Activated naive CD4-positive, alpha-beta T cell treated with Interleukin-2 at 50 U/mL for 16 hours (primary cell): Measurements from ENCODE around the gene GSE1.

Experiments
- DNase-seq: peaks from one replicate; pipeline ENCODE4 v3.0.0-alpha.2; 2020

Gene GSE1

GRCh38 chr16:85683363-85683762 lies 70.2 kb downstream of the GSE1 start:
- DNase-seq, result no peak

DNA sequence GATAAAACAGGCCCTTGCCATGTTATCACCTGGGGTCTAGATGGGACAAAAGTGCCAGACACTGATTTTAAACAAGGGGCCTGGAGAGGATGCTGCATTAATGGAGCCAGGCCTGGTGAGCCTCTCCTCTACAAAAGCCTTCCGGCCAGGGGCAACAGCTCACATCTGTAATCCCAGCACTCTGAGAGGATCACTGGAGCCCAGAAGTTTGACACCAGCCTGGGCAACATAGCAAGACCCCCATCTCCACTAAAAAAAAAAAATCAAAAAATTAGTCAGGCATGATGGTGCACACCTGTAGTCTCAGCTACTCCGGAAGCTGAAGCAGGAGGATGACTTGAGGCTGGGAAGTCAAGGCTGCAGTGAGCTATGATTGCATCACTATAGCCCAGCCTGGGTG lies 72.1 kb downstream of the GSE1 start:
- DNase-seq, result no peak

GRCh38 chr16:85686912-85687591 lies 73.9 kb downstream of the GSE1 start:
- no peak for DNase-seq

- DNase-seq, result no peak
Measured at GRCh38 chr16:85687651-85688471, 74.7 kb downstream of the GSE1 start.

- peak; percentile 92 for DNase-seq
Measured at GRCh38 chr16:85688586-85689284, 75.6 kb downstream of the GSE1 start, which contains the start of gene GINS2. GINS2 (minus strand) TSS chr16:85688954; CDS start chr16:85688898, 56 bp downstream.

DNA sequence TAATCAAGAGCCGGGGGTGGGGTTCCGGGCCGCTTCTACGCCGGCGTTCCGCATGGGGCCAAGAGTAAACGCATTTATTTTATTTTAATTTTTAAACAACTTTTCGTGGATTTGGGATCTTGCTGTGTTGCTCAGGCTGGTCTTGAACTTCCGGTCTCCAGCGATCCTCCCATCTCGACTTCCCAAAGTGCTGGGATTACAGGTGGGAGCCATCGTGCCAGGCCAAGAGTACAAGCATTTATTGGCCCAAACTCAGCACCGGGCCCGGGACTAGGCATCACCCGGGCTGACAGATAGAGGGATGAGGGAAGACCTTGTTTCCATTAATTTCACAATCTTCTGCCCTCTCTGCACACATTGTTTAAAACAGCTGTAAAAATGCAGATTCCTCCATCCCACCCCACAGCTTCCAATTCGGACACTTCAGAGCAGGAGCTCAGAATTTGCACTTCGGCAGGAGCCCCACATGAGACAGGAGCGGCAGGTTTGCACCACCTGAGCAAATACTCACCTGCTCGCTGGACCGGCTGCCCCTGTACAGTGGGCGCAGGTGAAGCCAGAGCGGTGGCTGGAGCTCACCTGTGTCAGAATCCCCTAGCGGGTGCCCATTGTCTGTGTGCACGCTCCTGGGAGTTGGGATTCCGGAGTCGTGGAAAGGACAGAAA lies 76.3 kb downstream of the GSE1 start:
- DNase-seq, result no peak

GRCh38 chr16:85689950-85690320 lies 76.8 kb downstream of the GSE1 start:
- DNase-seq, result no peak

DNA sequence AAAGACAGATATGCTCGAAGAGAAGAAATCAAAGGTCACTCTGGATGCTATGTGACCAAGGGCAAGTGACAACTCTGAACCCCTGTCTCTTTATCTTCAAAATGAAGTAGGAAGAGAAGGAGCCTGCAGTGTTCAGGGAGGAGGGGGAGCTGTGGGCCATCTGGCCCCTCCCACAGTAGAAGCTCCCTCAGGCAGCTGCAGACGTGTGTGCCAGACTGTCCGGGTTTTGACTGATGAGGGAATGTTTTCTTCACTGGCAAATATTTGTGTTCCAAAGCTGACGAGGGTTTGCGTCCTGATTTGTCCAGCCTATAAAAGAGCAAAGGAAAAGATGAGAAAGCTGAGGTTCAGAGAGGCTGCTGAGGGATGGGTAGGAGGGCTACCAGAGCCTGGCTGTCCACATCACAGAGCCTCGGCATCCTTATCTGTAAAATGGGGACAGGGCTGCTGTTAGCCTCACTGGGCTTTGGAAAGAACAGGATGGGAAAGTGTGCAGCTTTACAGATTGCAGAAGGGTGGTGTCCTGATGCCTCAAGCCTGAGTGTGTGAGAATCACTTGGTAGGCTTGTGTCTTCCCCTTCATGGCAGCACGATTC lies 77.4 kb downstream of the GSE1 start:
- DNase-seq, result no peak

DNA sequence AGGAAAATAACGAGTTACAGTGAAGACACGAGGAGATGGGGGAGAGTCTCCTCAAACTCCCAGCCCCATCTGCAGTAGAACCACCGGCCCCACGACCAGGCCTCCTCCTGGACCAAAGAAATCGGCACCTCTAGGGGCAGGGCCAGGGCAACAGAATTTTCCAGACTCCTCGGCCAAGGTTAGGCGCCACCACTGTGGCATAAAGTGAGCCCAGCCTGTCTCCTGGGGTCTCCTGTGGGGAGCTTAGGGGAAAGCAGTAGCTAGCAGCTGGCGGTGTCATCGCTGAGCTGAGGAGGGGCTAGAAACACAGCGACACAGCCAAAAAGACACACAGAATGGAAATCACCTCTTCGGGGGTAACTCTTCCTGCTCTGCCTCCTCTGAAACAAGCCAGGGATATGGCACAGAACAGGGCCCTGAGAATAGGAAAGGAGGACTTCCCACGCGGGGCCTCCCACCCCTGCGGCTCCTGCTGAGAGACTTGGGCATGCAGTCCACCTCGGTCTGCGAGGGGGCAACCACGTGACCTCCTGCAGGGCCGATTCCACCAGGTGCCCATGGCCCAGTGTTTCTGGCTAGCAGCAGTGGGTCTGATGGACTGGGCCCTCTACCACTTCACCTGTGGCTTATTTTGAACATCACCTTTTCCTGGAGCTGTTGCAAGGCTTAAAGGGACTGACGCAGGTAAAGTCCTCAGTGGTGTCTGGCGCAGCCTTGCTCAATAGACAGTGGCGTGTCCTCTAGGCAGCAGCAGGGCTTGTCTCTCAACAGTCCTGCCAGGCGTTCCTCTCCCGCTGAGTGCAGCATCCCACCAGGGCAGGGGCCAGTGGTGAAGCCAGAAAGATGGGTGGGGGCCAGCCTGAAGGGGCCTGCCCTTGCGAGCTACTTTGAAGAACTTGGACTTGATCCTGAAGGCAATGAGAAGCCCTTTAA lies 82.3 kb downstream of the GSE1 start:
- no peak for DNase-seq

GRCh38 chr16:85696781-85697180 lies 83.7 kb downstream of the GSE1 start:
- no peak for DNase-seq

DNA sequence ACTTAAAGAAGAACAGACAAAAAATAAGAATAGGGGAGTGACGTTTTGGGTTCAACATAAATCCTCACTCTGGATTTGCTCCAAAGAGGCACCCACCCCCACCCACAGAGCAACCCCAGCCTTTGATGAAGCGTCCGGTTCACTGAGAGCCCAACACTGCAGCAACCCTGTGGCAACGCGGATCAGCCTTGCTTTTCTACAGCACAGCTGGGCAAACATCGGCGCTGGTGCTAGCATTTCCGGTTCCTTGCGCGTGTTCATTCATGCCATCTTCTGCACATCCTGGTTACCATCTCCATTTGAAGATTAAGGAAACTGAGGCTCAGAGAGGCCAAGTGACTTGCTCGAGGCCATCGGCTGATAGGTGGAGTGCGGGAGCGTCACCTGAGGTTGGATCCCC lies 84.3 kb downstream of the GSE1 start:
- no peak for DNase-seq

- DNase-seq, result no peak
Measured at GRCh38 chr16:85698459-85698891, 85.4 kb downstream of the GSE1 start.

DNA sequence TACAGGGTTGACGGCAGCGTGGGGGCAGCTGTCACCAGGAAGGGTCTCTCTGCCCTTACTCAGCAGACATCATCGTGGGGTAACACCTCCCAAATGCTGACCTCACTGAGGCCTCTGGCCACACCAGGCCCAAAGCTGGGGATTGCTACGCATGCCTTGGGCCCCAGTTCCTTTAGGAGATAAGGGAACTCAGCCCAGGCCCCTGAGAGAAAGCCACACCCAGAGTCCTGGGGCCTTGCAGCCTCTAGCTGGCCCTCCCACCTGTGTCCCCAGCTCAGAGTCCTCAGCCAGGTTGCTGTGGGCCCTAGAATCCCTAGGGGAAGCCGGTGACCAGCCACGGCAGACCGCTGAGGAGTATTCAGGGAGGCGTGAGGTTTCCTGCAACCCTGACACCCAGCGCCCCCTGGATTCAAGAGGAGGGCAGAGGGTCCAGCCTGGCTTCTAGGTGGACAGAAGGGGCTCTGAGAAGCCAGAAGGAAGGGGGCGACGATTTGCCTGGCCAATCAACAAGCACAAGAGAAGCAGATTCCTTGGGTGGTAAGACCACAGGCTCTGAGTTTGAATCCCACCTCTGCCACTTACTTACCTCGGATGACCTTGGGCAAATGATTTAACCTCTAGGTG lies 85.9 kb downstream of the GSE1 start:
- no peak for DNase-seq

GRCh38 chr16:85699628-85700027 lies 86.5 kb downstream of the GSE1 start:
- no peak for DNase-seq

GRCh38 chr16:85704011-85704410 lies 90.9 kb downstream of the GSE1 start:
- DNase-seq, result no peak

- no peak for DNase-seq
Measured at GRCh38 chr16:85704900-85705846, 92.1 kb downstream of the GSE1 start.

- no peak for DNase-seq
Measured at GRCh38 chr16:85706449-85707034, 93.4 kb downstream of the GSE1 start.

DNA sequence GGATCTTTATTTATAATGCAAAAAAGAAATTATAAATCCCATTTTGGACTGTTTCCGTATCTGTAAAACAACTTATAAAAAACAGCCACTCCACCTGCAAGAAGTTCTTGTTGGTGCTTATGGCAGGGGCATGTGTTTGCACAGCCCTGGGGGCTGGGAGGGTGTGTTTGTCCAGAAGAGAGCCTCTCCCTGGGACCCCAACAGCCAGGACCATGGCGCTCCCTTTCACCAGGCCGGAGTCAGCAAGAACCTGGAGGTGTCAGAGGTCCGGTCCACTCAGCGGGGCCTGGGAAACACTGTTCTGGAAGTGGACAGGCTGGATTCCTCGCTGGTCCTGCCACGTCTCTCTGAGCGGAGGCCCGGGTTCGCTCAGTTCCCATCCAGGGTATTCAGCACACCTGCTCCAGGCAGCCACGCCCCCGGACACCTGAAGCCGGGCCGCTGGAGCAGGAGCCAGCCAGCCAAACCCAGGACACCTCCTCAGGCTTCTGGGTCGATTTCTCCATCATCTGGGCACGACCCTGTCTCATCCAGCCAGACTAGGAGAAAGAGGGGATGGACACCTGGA lies 94.5 kb downstream of the GSE1 start:
- no peak for DNase-seq

- no peak for DNase-seq
Measured at GRCh38 chr16:85708338-85708737, 95.2 kb downstream of the GSE1 start.
